NCI-H146 treated with DMSO at 0.1 percent for 48 hours (cell line): ENCODE measurements around the gene MB.
"Not testable (repeated sequence)": the region's sequence is repeated elsewhere in the genome, so short reads cannot be mapped to it uniquely, and the experiment has no call there.

Source experiments
- DNase-seq: peaks from one replicate; lab custom pipeline; 2025; ENCODE audit not compliant: unreplicated experiment; lab: John Stamatoyannopoulos, UW

The MB gene

DNA sequence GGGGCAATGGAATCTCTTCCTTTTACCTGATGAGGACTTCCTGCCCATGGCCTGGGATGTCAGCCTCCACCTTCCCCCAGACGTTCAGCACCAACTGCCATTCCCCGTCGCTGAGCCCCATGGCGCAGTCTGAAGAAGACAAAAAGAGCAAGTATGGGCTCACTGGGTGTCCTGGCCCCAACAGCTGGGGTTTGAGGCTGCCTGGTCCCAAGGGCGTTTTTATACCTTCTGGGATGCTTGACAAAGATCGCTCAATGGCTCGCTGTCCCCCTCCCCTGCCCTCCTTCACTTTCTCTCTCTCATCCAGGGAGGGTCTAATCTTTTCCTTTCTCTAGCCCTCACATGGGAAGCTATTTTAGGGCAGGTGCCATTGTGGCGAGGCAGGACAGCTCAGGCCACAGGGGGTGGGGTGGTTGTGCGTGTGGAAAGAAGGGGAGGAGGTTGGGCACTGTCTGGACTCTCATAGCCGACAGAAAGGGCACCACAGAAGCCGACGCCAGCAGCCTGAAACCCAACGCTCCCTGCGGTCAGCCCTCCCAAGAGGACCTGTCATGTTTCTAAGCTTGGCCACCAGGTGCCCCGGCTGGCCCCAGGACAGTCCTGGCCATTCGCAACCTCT, at the start of gene MB:
MB (minus strand) TSS at position 193 of the 619 bp plus-strand sequence; CDS start at position 121, 72 bp downstream.
- DNase-seq: no peak

DNA sequence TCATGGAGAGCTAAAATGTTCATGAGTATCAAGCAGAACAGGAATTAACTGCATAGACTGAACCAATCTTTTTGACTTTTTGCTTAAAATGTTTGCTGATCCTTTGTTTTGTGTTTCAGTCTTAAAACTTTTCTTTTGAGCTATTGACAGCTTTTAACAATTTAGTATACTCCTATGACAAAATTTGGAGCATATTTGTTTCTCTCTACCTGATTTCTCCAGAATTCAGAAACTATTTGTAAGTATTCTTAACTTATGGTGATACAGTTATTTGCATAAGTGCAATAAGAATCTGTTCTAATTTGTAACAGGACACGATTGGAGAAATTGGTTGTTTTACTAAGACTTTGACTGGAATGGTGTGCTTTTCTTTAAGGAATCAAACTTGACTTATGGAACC, 49.6 kb upstream of the MB start:
- not testable (repeated sequence) for DNase-seq

DNA sequence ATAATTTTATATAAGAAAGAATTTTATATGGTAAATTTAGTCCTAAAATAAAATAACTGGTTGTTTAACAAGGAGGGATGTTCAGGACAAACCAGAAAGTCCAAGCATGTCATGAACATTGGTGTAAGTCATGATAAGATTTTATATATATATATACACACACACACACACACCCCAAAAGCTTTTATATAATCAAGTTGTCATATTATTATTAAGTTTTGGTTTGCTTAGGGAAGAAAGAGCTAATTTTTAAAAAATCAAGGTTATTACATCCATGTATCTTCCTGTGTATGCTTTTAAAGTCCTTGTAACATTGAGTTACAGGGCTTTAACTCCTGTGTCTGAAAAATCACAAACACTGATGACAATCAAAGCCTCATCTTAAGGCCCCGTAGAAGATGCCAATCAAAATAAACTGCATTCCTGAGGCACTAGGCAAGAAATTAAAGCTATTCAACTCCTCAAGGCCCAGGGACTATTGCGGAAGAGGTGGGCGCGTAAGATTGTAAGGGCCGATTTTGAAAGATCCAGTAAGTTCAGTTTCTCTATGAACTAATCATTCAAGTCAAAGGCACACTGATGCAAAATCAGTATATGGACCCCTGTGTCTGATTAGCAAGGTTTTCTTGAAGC, 47.9 kb upstream of the MB start:
- no peak for DNase-seq

DNA sequence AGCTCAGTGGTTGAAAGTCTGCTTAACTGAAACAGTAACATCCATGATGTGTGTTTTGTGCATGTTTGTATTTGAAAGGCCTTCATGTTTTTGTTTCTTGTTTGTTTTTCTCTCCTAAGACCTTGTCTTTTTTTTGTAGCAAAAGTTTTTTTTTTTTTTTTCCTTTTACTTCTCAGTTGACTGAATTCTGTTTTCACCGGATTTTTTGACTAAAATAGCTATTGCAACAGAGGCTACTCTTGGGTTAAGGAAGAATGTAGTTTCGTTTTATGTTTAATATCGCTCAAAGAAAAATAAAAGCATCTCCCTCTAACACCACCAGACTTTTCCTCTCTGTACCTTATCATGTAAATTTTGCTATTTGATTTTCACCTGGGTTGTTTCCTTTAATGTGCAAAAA, 46.2 kb upstream of the MB start:
- no peak for DNase-seq

DNA sequence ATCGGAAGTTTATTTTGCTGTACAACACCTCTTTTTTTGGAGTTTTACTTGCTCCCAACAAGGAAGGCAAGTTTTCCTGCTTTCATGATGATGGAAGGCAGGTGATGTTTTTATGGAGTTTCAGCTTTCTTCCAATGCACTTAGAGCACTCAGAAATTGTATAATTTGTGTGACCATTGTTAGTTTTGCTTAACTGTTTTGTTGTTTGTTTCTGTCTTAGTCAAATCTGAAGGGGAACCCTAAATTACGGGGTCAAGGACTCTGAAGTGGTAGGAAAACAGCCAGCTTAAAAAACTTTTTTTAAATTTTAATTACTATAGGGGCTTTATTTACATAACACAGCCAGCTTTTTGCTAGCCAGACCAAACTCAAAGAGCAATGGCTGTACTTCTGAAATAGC, 45.8 kb upstream of the MB start:
- DNase-seq: no peak

DNA sequence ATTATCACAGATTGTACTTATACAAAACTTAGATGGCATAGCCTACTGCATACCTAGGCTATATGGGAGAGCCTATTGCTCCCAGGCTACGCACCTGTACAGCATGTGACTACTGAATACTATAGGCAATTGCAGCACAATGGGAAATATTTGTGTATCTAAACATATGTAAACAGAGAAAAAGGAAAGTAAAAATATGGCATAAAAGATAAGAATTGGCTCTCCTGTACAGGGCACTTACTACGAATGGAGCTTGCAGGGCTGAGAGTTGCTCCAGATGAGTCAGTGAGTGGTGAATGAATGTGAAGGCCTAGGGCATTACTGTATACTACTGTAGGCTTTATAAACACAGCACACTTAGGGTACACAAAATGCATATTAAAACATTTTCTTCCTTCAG, 44.3 kb upstream of the MB start:
- DNase-seq: no peak

DNA sequence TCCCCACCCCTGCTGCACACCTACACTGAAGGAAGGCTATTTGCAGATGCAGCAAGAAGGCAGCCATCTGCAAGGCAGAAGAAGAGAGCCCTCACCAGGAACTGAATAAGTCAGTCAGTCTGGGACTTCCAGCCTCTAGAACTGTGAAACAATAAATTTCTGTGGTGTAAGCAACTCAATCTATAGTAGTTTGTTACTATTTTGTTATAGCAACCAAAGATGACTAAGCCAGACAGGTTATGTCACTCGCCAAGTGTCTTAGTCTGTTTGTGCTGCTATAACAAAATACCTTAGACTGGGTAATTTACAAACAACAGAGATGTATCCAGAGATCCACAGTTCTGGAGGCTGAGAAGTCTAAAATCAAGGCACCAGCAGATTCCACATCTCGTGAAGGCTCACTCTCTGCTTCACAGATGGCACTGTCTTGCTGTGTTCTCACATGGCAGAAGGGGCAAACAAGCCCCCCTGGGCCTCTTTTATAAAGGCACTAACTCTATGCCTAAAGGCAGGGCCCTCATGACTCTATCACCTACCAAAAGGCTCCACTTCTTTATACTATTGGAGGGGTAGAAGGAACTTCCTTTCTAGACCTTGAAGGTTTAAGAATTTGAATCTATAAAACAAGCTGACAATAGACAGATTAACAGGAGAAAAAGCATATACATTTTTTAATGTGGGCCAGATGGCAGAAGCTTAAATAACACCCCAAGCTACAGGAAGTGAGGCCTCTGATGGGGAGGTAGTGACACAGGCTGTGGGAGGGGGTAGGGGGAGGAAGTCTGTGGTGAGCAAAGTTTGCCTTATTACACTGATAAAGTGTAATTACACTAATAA, 43.4 kb upstream of the MB start:
- DNase-seq: no peak

DNA sequence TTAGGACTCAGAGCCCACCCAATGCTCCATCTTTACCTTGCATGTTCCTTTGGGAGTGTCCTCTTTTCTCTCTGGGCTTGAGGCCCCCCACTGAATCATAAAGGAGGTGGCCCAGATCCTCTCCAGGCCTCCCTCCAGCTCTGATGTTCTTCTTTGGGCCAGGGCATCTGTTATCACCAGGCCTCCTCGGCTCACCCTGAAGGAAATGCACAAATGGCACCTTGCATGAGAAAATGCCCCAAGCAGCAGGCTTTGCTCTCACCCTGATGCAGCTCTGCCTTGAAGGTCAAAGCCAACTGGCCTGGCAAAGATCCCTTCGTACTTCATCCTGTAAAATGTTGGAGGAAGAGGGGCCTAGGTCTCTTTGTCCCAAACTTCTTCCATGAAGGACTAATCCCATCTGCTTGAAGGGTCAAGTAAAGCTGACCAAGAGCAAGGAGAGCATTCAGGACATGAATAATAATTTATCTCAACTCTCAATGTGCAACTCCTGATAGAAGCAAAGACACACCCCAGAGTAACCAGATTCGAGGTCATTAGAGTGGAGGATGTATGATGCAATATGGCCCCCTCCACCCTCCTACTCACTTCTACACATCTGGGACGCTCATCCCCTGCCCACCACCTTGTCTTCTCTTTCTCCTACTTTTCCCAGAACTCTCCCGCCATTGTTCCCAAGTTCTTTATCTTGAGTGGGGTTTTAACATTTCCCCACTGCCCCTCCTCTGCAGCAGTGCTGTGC, 40.6 kb upstream of the MB start:
- DNase-seq: no peak

DNA sequence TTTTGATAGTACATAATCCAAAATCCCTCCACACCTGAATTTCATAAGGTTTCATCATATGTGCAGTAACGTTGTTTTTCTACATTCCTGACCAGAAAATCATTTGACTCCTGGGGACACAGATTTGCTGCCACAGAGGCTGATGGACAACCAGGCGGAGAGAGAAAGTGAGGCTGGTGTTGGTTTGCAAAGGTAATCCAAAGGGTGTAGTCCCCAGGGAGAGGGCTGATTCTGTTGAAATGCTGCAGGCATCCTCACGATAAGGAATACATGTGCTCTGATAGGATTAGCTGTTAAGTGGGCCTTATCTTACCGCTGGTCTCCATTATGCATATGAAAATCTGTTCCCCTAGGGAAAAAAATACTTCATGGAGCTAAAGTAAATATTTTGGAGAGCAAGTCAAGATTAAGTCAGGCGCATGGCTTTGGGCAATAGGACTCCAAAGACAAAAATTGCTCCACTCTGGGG, 39.2 kb upstream of the MB start:
- no peak for DNase-seq

DNA sequence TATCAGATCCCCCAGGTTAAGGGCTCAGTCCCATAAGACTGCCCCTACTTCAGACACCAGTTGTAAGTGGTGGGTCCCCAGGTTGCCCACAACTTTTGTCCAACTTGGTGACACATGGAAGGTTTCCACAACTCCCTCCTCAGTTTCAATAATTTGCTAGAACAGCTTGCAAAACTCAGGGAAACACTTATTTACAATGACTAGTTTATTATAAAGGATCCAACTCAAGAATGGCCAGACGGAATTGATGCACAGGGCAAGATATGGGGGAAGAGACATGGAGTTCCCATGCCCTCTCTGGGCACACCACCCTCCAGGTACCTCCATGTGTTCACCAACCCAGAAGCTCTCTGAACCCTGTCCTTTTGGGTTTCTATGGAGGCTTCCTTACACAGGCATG, 36.7 kb upstream of the MB start:
- no peak for DNase-seq

DNA sequence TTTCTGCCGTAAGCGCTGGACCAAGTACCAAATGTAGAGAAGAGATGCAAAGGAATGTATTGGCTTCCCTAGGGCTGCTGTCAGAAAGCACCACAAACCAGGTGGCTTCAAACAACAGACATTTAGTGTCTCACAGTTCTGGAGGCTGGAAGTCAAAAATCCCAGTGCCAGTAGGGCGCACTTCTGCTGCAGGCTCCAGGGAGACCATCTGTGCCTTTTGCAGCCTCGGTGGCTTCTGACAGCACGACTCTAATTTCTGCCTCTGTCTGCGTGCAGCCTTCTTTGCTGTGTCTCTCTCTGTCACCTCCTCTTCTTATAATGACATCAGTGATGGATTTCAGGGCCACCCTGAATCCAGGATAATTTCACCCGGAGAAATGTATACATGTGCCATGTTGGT, 34.0 kb upstream of the MB start:
- no peak for DNase-seq

DNA sequence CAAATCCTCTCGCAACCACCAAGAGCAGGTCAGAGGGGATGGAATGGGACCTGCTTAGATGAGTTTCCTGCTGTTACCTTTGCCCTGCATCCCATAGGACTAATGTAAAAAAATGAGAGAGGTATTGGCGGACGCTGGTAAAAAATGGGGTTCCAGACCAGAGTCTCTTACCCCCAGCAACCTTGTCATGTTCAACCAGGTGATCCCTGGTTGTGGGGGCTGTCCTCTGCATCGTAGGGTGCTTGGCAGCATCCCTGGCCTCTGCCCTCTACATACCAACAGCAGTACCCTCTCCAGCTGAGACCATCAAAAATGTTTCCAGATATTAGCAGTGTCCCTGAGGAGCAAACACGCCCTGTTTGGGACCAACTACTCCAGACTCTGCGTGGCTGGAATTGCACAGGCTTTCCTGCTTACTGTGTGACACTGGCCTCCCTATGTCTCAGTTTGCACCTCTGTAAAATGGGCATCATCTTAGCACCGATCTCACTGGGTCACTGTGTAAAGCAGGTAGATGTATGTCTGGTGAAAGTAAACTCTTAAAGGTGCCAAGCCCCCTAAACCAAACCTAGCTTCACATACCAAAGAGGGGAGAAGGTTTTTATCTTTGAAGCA, 32.6 kb upstream of the MB start:
- DNase-seq: no peak

DNA sequence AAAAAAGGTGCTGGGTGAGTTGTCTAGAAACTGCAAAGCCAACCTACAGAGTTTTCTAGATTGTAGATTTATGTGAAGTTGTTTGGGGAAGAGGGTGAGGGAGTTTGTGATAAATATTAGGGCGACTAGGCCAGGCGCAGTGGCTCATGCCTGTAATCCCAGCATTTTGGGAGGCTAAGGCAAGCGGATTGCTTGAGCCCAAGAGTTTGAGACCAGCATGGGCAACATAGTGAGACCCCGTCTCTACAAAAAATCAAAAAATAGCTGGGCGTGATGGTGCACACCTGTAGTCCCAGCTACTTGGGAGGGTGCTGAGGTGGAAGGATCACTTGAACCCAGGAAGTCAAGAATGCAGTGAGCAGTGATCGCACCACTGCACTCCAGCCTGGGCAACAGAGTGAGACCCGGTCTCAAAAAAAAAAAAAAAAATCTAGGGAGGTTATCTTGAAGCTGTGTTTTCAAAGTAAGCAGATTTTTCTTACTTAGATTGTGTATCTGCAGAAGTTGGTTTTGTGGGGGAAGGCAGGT, 32.0 kb upstream of the MB start:
- DNase-seq: no peak

DNA sequence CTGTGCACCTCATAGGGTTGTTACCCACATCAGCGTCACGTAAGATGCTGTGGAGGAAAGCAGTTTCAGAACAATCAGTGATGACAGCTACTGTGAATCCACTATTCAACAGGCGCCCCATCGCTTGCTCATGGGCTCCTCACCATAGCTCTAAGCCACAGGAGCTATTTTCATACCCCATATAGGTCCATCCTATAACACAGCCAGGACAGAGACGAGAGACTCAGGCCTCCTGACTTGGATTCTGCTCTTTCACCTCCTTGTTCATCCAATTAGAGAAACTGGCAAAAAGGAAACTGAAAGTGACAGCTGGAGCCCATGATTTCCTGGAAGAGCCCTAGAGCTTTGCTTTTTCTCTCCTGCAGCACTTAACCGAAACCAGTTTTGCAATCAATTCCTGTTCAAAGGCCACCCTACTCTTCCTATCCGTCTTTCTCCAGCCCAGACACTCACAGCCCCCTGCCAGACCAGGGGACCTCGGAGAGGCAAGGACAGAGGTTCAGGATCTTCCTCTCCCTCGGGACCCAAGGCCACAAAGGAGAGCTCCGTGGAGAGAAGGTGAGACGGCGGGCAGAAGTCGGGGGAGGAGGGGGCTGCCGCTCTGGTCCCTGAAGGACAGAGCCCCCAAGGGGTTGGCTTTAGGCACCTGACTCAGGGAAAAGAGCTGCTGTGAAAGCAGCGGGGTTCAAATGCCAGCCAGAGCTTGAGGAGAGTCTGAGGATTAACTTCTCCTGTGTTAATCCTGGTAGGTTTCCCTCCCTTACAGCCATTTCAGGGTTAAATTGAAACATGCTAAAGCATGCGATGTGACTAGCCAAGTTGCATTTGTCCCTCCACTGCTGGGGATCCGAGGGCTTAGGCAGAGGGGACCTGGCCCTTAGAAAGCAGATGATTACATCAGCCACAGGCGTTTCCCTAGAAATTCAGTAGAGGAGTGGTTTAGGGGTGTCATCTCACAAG, 31.2 kb upstream of the MB start, which contains the start of gene APOL6:
APOL6 (plus strand) TSS at position 381 of the 960 bp plus-strand sequence. CDS start 7,980 bp downstream, outside the sequence.
- DNase-seq: no peak

DNA sequence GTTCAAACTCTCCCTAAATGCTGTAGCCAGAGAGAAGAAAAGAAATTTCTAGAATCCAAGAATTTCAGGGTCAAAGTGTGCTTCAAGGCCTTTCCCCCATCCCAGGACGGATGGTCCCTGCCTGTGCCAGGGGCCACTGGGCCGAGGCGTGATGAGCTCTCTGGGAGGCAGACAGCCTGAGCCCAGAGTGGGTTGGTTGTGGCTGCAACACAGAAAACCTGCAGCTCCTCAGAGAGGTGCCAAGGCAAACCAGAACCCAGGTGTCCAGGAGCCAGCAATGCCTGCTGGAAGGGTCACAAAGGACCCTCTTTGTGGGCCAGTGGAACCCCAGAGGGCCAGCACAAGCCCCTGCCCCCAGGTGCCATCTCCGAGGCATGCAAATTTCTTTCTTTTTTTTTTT, 28.5 kb upstream of the MB start:
- no peak for DNase-seq

DNA sequence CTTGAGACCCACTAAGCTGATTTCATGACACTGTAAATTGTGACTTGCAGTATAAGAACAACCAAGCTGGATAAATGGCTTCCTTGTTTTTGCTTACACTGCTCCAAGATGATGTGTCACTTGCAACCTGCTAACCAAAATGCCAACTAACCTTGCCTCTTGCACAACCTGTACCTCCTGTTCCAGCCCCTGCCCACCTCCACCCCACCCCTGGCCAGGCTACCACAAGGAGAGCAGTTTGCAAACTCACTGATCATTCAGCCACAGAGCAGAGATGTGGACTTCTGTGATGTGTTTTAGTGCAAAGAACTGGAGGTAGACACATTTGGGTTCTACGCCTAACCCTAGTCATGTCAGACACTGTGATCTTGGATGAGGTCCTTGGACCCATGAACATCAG, 26.9 kb upstream of the MB start:
- DNase-seq: no peak

DNA sequence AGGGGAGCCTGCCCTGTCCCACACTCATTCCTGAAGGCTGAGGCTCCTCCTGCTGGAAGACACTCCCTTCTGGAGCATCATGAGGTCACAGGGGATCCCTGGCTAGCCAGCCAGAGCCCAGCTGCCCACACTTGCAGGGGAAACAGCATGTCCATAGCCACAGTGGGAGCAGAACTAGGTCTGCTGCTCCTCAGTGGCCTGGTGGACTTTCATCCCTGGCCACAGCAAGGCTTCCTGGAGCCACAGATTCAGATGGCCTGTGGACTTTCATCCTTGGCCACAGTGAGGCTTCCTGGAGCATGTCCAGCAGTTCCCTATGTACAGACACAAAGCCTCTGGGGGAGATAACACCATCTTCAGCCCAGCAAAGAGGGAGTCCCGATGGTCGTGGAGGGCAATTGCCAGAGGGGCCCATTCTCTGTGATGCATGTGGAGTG, 25.2 kb upstream of the MB start:
- DNase-seq: no peak

DNA sequence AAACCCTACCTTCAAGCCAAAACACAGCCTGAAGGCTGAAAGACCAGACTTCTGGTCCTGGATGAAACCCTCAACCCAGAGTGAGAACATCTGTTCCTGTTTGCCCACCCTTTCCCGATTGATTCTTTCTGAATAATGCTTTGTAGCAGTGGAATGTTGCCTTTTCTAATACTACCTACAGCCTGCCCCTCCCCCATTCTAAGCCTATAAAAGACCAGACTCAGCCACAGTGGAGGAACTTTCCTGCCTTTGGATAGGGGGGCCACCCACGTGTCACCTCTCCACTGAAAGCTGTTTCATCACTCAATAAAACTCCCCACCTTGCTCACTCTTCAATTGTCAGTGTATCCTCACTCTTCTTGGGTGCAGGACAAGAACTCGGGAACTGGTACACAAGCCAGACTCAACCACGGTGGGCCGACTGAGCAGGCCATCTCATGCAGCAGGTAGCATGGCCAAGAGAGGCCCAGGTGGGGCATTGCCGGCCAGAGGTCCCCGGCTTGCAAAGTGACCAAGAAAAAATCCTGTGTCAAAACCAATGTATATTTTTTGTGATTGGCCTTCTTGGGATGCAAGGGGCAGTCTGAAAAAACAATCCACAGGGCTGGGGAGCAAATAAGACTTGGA, 24.5 kb upstream of the MB start:
- no peak for DNase-seq

DNA sequence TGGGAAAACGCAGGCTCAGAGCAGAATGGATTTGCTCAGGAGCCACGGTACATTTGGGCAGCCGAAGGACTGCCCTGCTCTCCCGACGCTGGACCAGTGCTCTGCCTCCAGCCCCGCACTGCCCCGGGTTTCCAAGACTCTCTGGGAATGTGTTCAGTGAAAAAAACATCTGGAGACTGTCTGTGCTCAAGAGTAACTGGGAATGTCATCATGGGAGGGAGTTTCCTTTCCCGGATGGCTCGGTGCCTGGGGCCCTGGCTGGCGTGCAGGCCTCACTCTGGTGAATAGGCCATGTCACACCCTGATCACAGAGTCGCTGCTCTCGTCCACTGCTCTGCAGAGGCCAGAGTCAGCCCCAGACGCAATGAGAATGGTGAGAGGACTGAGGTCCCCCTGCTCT, 21.3 kb upstream of the MB start:
- no peak for DNase-seq
